NT2/D1 (cell line): Measurements from ENCODE around the gene CDK14.
"Not testable (repeated sequence)": the region's sequence is repeated elsewhere in the genome, so short reads cannot be mapped to it uniquely, and the experiment has no call there.

Source experiments
- DNase-seq: peaks from one replicate; pipeline ENCODE4 v3.0.0-alpha.2; 2011; ENCODE audit warnings: low read depth, low spot score
- H3K27me3 ChIP-seq: 2 replicates; pipeline ENCODE4 v1.6.0; 2011; ENCODE audit warnings: mild to moderate bottlenecking; ENCODE audit not compliant: insufficient read length, insufficient read depth
- H3K36me3 ChIP-seq: 2 replicates; pipeline ENCODE4 v1.6.1; 2011; ENCODE audit warnings: mild to moderate bottlenecking, low read length, mixed read lengths; ENCODE audit not compliant: insufficient read depth, insufficient read length
- H3K4me1 ChIP-seq: 2 replicates; pipeline ENCODE4 v1.5.1; 2011; ENCODE audit not compliant: insufficient read depth, insufficient read length
- H3K4me3 ChIP-seq: 2 replicates; pipeline ENCODE4 v1.5.1; 2011; ENCODE audit warnings: low read depth; ENCODE audit not compliant: insufficient read length
- H3K9ac ChIP-seq: 2 replicates; pipeline ENCODE4 v1.6.0; 2011; ENCODE audit warnings: low read depth; ENCODE audit not compliant: insufficient read length
- H3K9me3 ChIP-seq: 2 replicates; pipeline ENCODE4 v1.5.1; 2011; ENCODE audit warnings: mild to moderate bottlenecking, low read length; ENCODE audit not compliant: insufficient read depth
- SUZ12 ChIP-seq: IDR thresholded peaks from 2 replicates; pipeline ENCODE4 v1.6.1; 2011; ENCODE audit not compliant: insufficient read length, insufficient read depth; ENCODE audit errors: extremely low read depth
- YY1 ChIP-seq: IDR thresholded peaks from 2 replicates; pipeline ENCODE4 v1.6.1; 2011; ENCODE audit not compliant: insufficient read length, insufficient read depth
- ZNF274 ChIP-seq: IDR thresholded peaks from 2 replicates; pipeline ENCODE4 v1.6.1; 2011; ENCODE audit warnings: mild to moderate bottlenecking, low read depth, low read length

CDK14 gene

GRCh38 chr7:90768301-90768700, 172.2 kb downstream of the CDK14 start:
- no peaks in the 10 kb centered on the region for H3K36me3 ChIP-seq
- H3K9me3 ChIP-seq = peaks cover 11% of the 10 kb centered on the region; the same call in 1 of the 2 replicates
- DNase-seq = no peak
- no peak overlapping the region for H3K4me3 ChIP-seq
- no peaks in the 10 kb centered on the region for H3K4me1 ChIP-seq
- H3K9ac ChIP-seq = no peak overlapping the region
- H3K27me3 ChIP-seq = no peaks in the 10 kb centered on the region
- no peak for TF ChIP-seq ZNF274
- no peak for TF ChIP-seq SUZ12
- TF ChIP-seq YY1 = no peak

- Histone ChIP-seq H3K9me3 (peaks cover 11% of the 10 kb centered on the region; the same call in 1 of the 2 replicates), H3K27me3 (no peaks in the 10 kb centered on the region), H3K4me1 (no peaks in the 10 kb centered on the region), H3K36me3 (no peaks in the 10 kb centered on the region), H3K9ac (no peak overlapping the region), H3K4me3 (no peak overlapping the region)
- no peak for DNase-seq
- TF ChIP-seq SUZ12 (no peak), YY1 (no peak), ZNF274 (no peak)
Measured at GRCh38 chr7:90769036-90769435, 172.9 kb downstream of the CDK14 start.

- H3K36me3 ChIP-seq, H3K9ac ChIP-seq, H3K4me1 ChIP-seq, H3K27me3 ChIP-seq, DNase-seq, H3K4me3 ChIP-seq: not testable (repeated sequence)
- H3K9me3 ChIP-seq = peaks cover 11% of the 10 kb centered on the region; the same call in 1 of the 2 replicates
Measured at GRCh38 chr7:90769566-90769965, 173.4 kb downstream of the CDK14 start.

- Histone ChIP-seq H3K4me3 (no peak overlapping the region), H3K4me1 (no peaks in the 10 kb centered on the region), H3K27me3 (no peaks in the 10 kb centered on the region), H3K9me3 (peaks cover 11% of the 10 kb centered on the region; the same call in 1 of the 2 replicates), H3K9ac (no peak overlapping the region), H3K36me3 (no peaks in the 10 kb centered on the region)
- DNase-seq = no peak
- TF ChIP-seq ZNF274 = no peak
- no peak for TF ChIP-seq SUZ12
- TF ChIP-seq YY1 = no peak
Measured at GRCh38 chr7:90771281-90771680, 175.2 kb downstream of the CDK14 start.

GRCh38 chr7:90772410-90772809, 176.3 kb downstream of the CDK14 start:
- peaks cover 11% of the 10 kb centered on the region; the same call in 1 of the 2 replicates for H3K9me3 ChIP-seq
- H3K4me1 ChIP-seq = no peaks in the 10 kb centered on the region
- no peaks in the 10 kb centered on the region for H3K36me3 ChIP-seq
- no peak overlapping the region for H3K4me3 ChIP-seq
- DNase-seq = no peak
- H3K9ac ChIP-seq = no peak overlapping the region
- TF ChIP-seq SUZ12 (no peak), YY1 (no peak), ZNF274 (no peak)
- no peaks in the 10 kb centered on the region for H3K27me3 ChIP-seq

- Histone ChIP-seq H3K4me1 (no peaks in the 10 kb centered on the region), H3K36me3 (no peaks in the 10 kb centered on the region), H3K9ac (no peak overlapping the region), H3K27me3 (no peaks in the 10 kb centered on the region), H3K9me3 (peaks cover 11% of the 10 kb centered on the region; the same call in 1 of the 2 replicates), H3K4me3 (no peak overlapping the region)
- TF ChIP-seq SUZ12 (no peak), YY1 (no peak), ZNF274 (no peak)
- DNase-seq = no peak
Measured at GRCh38 chr7:90773269-90773668, 177.1 kb downstream of the CDK14 start.

- peaks cover 11% of the 10 kb centered on the region; the same call in 1 of the 2 replicates for H3K9me3 ChIP-seq
- TF ChIP-seq YY1 (no peak), SUZ12 (no peak), ZNF274 (no peak)
- no peak overlapping the region for H3K9ac ChIP-seq
- no peak overlapping the region for H3K4me3 ChIP-seq
- no peaks in the 10 kb centered on the region for H3K4me1 ChIP-seq
- no peaks in the 10 kb centered on the region for H3K36me3 ChIP-seq
- DNase-seq = no peak
- no peaks in the 10 kb centered on the region for H3K27me3 ChIP-seq
Measured at GRCh38 chr7:90774706-90775105, 178.6 kb downstream of the CDK14 start.

GRCh38 chr7:90775383-90775965, 179.4 kb downstream of the CDK14 start:
- TF ChIP-seq ZNF274 = no peak
- TF ChIP-seq YY1 = no peak
- TF ChIP-seq SUZ12 = no peak
- H3K4me1 ChIP-seq = no peaks in the 10 kb centered on the region
- no peak overlapping the region for H3K4me3 ChIP-seq
- H3K27me3 ChIP-seq = no peaks in the 10 kb centered on the region
- no peak for DNase-seq
- H3K9me3 ChIP-seq = peaks cover 11% of the 10 kb centered on the region; the same call in 1 of the 2 replicates
- no peak overlapping the region for H3K9ac ChIP-seq
- no peaks in the 10 kb centered on the region for H3K36me3 ChIP-seq
